Measurements from ENCODE around the gene NPB. TPM values are rescaled to one million over a fixed set of nuclear protein-coding genes. Genes with fewer than 3 reads are reported as not detected.

NPB gene
- polyA plus RNA-seq, 1 donor (not counting 4 experiments of a cell fraction or from before 2014, with no cell fraction given), result not detected

DNA sequence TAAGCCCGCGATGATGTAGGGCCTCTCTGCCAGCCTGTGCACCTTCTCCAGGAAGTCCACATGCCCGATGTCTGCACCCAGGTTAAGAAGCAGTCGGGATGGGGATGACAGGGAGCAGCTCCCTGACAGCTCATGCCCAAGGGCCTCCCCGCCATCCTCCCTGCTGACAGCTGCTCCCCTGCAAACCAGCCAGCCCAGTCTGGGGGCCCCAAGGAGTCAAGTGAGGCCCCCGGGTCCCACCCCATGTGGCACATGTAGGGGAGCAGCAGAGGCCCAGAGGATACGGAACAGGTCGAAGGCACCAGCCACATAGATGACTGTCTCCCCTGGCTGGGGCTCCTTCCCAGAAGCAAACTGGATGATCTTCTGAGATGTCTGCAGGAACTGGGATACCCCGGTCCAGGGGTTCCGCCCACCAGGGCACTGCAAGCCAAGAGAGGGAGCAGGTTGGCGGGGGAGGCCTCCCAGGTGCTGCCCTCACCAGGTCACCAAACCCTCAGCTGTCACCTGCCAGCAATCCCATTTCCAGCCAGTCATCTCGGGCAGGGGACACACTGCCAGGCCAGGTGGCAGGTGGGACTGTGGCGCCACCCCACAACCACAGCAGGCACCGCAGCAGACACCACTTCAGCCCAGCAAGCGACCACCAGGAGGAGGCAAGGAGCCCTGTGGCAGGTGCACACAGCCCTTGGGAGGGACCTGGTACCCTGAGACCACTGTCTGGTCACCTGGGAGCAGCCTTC, 4.6 kb downstream of the NPB start:
- H3K36me3 ChIP-seq (ENCODE audit: control insufficient read depth in 2 of 2, extremely low read depth in 1 of 2, insufficient read depth in 2 of 2, low read length in 2 of 2), result peaks cover 23 to 25% of the 10 kb centered on the region in 2 experiments
- H3K9ac ChIP-seq (ENCODE audit: control insufficient read depth, extremely low read depth, insufficient read depth, low read length), result no peak overlapping the region
- dilution Hi-C loops (cut with MboI; ENCODE audit: extremely low pct_ligation_motif_present, low sequenced_read_pairs), result no loop called here
- DNase-seq (ENCODE audit: low read depth, low spot score) (no peak), FAIRE-seq (no peak)
- H3K4me1 ChIP-seq (ENCODE audit: control insufficient read depth, extremely low read depth, insufficient read depth, low read length), result peaks cover 13% of the 10 kb centered on the region
- no peak overlapping the region for H3K27ac ChIP-seq (ENCODE audit: control insufficient read depth, insufficient read depth, low read length)
- H3K4me2 ChIP-seq (ENCODE audit: control insufficient read depth, extremely low read depth, insufficient read depth, low read depth, low read length), result no peak overlapping the region
- no peak overlapping the region for H3K4me3 ChIP-seq (ENCODE audit: control insufficient read depth in 2 of 3, extremely low read depth in 1 of 3, insufficient read depth in 2 of 3, low read depth in 1 of 3, low read length in 3 of 3)
- no peaks in the 10 kb centered on the region for H3K27me3 ChIP-seq (ENCODE audit: control insufficient read depth, extremely low read depth, insufficient read depth, low read length)
- no peak overlapping the region for H2AFZ ChIP-seq (ENCODE audit: control insufficient read depth, low read length)
- peaks cover 17% of the 10 kb centered on the region for H3K79me2 ChIP-seq (ENCODE audit: control insufficient read depth, insufficient read depth, low read length)
- no peaks in the 10 kb centered on the region for H4K20me1 ChIP-seq (ENCODE audit: control insufficient read depth, extremely low read depth, insufficient read depth, low read length)
- H3K9me3 ChIP-seq (ENCODE audit: control insufficient read depth, low read depth, low read length), result no peaks in the 10 kb centered on the region
- TF ChIP-seq, protein P1, sequence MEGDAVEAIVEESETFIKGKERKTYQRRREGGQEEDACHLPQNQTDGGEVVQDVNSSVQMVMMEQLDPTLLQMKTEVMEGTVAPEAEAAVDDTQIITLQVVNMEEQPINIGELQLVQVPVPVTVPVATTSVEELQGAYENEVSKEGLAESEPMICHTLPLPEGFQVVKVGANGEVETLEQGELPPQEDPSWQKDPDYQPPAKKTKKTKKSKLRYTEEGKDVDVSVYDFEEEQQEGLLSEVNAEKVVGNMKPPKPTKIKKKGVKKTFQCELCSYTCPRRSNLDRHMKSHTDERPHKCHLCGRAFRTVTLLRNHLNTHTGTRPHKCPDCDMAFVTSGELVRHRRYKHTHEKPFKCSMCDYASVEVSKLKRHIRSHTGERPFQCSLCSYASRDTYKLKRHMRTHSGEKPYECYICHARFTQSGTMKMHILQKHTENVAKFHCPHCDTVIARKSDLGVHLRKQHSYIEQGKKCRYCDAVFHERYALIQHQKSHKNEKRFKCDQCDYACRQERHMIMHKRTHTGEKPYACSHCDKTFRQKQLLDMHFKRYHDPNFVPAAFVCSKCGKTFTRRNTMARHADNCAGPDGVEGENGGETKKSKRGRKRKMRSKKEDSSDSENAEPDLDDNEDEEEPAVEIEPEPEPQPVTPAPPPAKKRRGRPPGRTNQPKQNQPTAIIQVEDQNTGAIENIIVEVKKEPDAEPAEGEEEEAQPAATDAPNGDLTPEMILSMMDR (optimal IDR thresholded peaks at IDR 0.05 in 1 of 3, IDR thresholded peaks at IDR 0.05 in 1 of 3, conservative IDR thresholded peaks at IDR 0.05 in 1 of 3; ENCODE audit: extremely low read depth in 1 of 3, insufficient read depth in 2 of 3, low read length in 3 of 3), result peak in 2 of 3 experiments; percentile 20 to 35
- no peak for TF ChIP-seq EZH2 (IDR thresholded peaks at IDR 0.05; ENCODE audit: low read length)
- peaks cover 3% of the 10 kb centered on the region for H3K9me1 ChIP-seq (ENCODE audit: control insufficient read depth, extremely low read depth, insufficient read depth, low read length)

DNA sequence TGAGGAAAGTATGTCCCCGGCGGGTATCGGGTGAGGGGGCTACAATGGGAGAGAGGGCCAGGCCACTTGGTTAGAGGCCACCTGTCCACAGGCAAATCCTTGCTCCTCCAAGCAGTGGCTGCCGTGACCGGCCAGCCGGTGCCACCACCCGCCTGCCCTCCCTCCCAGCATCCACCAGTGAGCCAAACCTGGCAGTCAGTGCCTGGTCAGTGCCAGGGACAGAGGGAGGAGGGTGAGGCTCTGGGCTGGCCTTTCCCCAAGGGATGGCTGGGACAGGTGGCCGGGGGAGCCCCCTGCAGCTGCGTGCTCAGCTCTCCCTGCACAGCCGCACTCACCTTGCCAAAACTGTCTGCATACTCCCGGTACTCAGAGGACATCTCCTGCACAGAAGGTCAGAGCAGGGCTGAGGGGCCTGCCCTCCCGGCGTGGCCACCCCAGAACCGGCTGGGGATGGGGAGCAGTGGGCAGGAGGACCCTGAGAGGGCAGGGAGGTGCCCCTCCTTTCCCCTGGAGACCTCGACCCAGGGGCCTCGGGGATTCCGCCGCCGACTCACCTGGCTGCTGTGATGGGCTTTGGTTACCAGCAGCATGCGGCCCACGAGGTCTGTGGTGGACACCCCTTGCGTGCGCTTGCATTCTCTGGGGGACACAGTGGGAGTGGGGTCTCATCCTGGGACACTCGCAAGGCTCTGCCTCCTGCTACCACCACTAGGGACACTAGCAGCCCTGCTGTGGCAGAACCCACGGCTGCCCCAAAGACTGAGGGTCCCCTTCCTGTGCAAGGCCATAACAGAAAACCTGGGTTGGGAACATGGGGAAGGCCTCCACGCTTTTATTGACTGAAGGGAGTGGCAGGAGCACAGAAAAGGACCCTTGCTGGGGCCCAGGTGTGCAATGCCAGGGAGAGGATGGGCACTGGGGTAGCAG, 5.4 kb downstream of the NPB start:
- Histone ChIP-seq H3K4me3 (ENCODE audit: control insufficient read depth in 2 of 3, extremely low read depth in 1 of 3, insufficient read depth in 2 of 3, low read depth in 1 of 3, low read length in 3 of 3) (no peak overlapping the region), H2AFZ (ENCODE audit: control insufficient read depth, low read length) (no peak overlapping the region), H3K79me2 (ENCODE audit: control insufficient read depth, insufficient read depth, low read length) (peaks cover 17% of the 10 kb centered on the region), H3K36me3 (ENCODE audit: control insufficient read depth in 2 of 2, extremely low read depth in 1 of 2, insufficient read depth in 2 of 2, low read length in 2 of 2) (peaks cover 25 to 29% of the 10 kb centered on the region in 2 experiments), H3K27me3 (ENCODE audit: control insufficient read depth, extremely low read depth, insufficient read depth, low read length) (no peaks in the 10 kb centered on the region), H3K27ac (ENCODE audit: control insufficient read depth, insufficient read depth, low read length) (no peak overlapping the region), H3K9ac (ENCODE audit: control insufficient read depth, extremely low read depth, insufficient read depth, low read length) (no peak overlapping the region), H3K9me3 (ENCODE audit: control insufficient read depth, low read depth, low read length) (no peaks in the 10 kb centered on the region), H3K9me1 (ENCODE audit: control insufficient read depth, extremely low read depth, insufficient read depth, low read length) (peaks cover 3% of the 10 kb centered on the region), H3K4me2 (ENCODE audit: control insufficient read depth, extremely low read depth, insufficient read depth, low read depth, low read length) (no peak overlapping the region), H3K4me1 (ENCODE audit: control insufficient read depth, extremely low read depth, insufficient read depth, low read length) (peaks cover 18% of the 10 kb centered on the region), H4K20me1 (ENCODE audit: control insufficient read depth, extremely low read depth, insufficient read depth, low read length) (no peaks in the 10 kb centered on the region)
- DNase-seq (ENCODE audit: low read depth, low spot score), result no peak
- no peak for TF ChIP-seq EZH2 (IDR thresholded peaks at IDR 0.05; ENCODE audit: low read length)
- TF ChIP-seq, protein P1 (optimal IDR thresholded peaks at IDR 0.05 in 1 of 3, IDR thresholded peaks at IDR 0.05 in 1 of 3, conservative IDR thresholded peaks at IDR 0.05 in 1 of 3; ENCODE audit: extremely low read depth in 1 of 3, insufficient read depth in 2 of 3, low read length in 3 of 3), result peak in 1 of 3 experiments; percentile 20
- no peak for FAIRE-seq
- dilution Hi-C loops (cut with MboI; ENCODE audit: extremely low pct_ligation_motif_present, low sequenced_read_pairs), result no loop called here
